Measurements from ENCODE around the gene ARF6.

The ARF6 gene

GRCh38 chr14:49862089-49862673 is 30.7 kb upstream of the ARF6 start (continued):
- TF ChIP-seq, protein P1, sequence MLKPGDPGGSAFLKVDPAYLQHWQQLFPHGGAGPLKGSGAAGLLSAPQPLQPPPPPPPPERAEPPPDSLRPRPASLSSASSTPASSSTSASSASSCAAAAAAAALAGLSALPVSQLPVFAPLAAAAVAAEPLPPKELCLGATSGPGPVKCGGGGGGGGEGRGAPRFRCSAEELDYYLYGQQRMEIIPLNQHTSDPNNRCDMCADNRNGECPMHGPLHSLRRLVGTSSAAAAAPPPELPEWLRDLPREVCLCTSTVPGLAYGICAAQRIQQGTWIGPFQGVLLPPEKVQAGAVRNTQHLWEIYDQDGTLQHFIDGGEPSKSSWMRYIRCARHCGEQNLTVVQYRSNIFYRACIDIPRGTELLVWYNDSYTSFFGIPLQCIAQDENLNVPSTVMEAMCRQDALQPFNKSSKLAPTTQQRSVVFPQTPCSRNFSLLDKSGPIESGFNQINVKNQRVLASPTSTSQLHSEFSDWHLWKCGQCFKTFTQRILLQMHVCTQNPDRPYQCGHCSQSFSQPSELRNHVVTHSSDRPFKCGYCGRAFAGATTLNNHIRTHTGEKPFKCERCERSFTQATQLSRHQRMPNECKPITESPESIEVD (tag by site-specific recombination; IDR thresholded peaks at IDR 0.05) = peak; percentile 37; the same call in 1 of the 2 replicates
- TF ChIP-seq ZNF155 (tag by site-specific recombination; IDR thresholded peaks at IDR 0.05) = no peak
- TF ChIP-seq ZNF221 (tag by site-specific recombination; IDR thresholded peaks at IDR 0.05; ENCODE audit: borderline replicate concordance) = peak; percentile 100; the same call in 1 of the 2 replicates
- TF ChIP-seq, protein P2, sequence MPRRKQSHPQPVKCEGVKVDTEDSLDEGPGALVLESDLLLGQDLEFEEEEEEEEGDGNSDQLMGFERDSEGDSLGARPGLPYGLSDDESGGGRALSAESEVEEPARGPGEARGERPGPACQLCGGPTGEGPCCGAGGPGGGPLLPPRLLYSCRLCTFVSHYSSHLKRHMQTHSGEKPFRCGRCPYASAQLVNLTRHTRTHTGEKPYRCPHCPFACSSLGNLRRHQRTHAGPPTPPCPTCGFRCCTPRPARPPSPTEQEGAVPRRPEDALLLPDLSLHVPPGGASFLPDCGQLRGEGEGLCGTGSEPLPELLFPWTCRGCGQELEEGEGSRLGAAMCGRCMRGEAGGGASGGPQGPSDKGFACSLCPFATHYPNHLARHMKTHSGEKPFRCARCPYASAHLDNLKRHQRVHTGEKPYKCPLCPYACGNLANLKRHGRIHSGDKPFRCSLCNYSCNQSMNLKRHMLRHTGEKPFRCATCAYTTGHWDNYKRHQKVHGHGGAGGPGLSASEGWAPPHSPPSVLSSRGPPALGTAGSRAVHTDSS (tag by site-specific recombination; IDR thresholded peaks at IDR 0.05) = peak; percentile 73
- TF ChIP-seq MZF1 (tag by site-specific recombination; IDR thresholded peaks at IDR 0.05; ENCODE audit: borderline replicate concordance) = peak; percentile 87; the same call in 1 of the 2 replicates
- no peak for TF ChIP-seq ZSCAN23 (tag by site-specific recombination; IDR thresholded peaks at IDR 0.05)
- no peak for TF ChIP-seq ZNF747 (tag by site-specific recombination; IDR thresholded peaks at IDR 0.05)
- TF ChIP-seq ZNF791 (tag by site-specific recombination; IDR thresholded peaks at IDR 0.05) = no peak
- no peak for TF ChIP-seq ZNF423 (tag by site-specific recombination; IDR thresholded peaks at IDR 0.05)
- TF ChIP-seq ZBTB20 (tag by site-specific recombination; IDR thresholded peaks at IDR 0.05) = no peak
- TF ChIP-seq, protein P3, sequence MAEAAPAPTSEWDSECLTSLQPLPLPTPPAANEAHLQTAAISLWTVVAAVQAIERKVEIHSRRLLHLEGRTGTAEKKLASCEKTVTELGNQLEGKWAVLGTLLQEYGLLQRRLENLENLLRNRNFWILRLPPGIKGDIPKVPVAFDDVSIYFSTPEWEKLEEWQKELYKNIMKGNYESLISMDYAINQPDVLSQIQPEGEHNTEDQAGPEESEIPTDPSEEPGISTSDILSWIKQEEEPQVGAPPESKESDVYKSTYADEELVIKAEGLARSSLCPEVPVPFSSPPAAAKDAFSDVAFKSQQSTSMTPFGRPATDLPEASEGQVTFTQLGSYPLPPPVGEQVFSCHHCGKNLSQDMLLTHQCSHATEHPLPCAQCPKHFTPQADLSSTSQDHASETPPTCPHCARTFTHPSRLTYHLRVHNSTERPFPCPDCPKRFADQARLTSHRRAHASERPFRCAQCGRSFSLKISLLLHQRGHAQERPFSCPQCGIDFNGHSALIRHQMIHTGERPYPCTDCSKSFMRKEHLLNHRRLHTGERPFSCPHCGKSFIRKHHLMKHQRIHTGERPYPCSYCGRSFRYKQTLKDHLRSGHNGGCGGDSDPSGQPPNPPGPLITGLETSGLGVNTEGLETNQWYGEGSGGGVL (tag by site-specific recombination; IDR thresholded peaks at IDR 0.05) = 0 out of 2 replicates have a peak, but pooled peaks have one; percentile 3
- peak; percentile 23; the same call in 1 of the 2 replicates for TF ChIP-seq PRDM1 (tag by site-specific recombination; IDR thresholded peaks at IDR 0.05)
- TF ChIP-seq ZNF19 (tag by site-specific recombination; IDR thresholded peaks at IDR 0.05; ENCODE audit: low read depth) = no peak
- no peak for TF ChIP-seq KLF7 (tag by site-specific recombination; IDR thresholded peaks at IDR 0.05; ENCODE audit: borderline replicate concordance)
- TF ChIP-seq ZNF16 (tag by site-specific recombination; IDR thresholded peaks at IDR 0.05; ENCODE audit: low read depth) = no peak
- TF ChIP-seq ZBTB7A (tag by site-specific recombination; IDR thresholded peaks at IDR 0.05; ENCODE audit: low read depth) = no peak
- TF ChIP-seq ZNF24 (tag by site-specific recombination; IDR thresholded peaks at IDR 0.05) = no peak; the same call in 1 of the 2 replicates
- peak; percentile 100 for TF ChIP-seq ZNF121 (tag by site-specific recombination; IDR thresholded peaks at IDR 0.05)
- peak; percentile 99 for TF ChIP-seq ZNF37A (tag by site-specific recombination; IDR thresholded peaks at IDR 0.05)
- TF ChIP-seq BCL11B (tag by site-specific recombination; IDR thresholded peaks at IDR 0.05; ENCODE audit: low read depth) = no peak; the same call in 1 of the 2 replicates
- peak; percentile 78 for TF ChIP-seq SETDB1 (IDR thresholded peaks at IDR 0.05; ENCODE audit: insufficient read length, low read length)
- TF ChIP-seq ZNF10 (tag by site-specific recombination; IDR thresholded peaks at IDR 0.05) = peak; percentile 99
- no peak for TF ChIP-seq ZNF140 (tag by site-specific recombination; IDR thresholded peaks at IDR 0.05)
- TF ChIP-seq ZNF623 (tag by site-specific recombination; IDR thresholded peaks at IDR 0.05) = 0 out of 2 replicates have a peak, but pooled peaks have one; percentile 7
- 0 out of 2 replicates have a peak, but pooled peaks have one; percentile 2 for TF ChIP-seq ZNF335 (tag by site-specific recombination; conservative IDR thresholded peaks at IDR 0.05)
- peak; percentile 60; the same call in 1 of the 2 replicates for TF ChIP-seq ZNF449 (tag by site-specific recombination; IDR thresholded peaks at IDR 0.05)
- no peak for TF ChIP-seq OVOL3 (tag by site-specific recombination; IDR thresholded peaks at IDR 0.05)
- no peak for TF ChIP-seq ZNF391 (tag by site-specific recombination; IDR thresholded peaks at IDR 0.05; ENCODE audit: borderline replicate concordance, low read depth)
- TF ChIP-seq, protein P4, sequence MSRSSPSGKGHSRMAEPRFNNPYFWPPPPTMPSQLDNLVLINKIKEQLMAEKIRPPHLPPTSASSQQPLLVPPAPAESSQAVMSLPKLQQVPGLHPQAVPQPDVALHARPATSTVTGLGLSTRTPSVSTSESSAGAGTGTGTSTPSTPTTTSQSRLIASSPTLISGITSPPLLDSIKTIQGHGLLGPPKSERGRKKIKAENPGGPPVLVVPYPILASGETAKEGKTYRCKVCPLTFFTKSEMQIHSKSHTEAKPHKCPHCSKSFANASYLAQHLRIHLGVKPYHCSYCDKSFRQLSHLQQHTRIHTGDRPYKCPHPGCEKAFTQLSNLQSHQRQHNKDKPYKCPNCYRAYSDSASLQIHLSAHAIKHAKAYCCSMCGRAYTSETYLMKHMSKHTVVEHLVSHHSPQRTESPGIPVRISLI (tag by site-specific recombination; IDR thresholded peaks at IDR 0.05) = no peak
- no peak for TF ChIP-seq ZNF350 (tag by site-specific recombination; IDR thresholded peaks at IDR 0.05)
- TF ChIP-seq SP7 (tag by site-specific recombination; IDR thresholded peaks at IDR 0.05) = no peak
- peak; percentile 98 for TF ChIP-seq ZNF132 (tag by site-specific recombination; IDR thresholded peaks at IDR 0.05; ENCODE audit: borderline replicate concordance)
- no peak for TF ChIP-seq HOXC10 (CRISPR knock-in tag; IDR thresholded peaks at IDR 0.05)
- no peak for TF ChIP-seq SP3 (tag by site-specific recombination; IDR thresholded peaks at IDR 0.05)
